SU-DHL-6 (cell line): ENCODE results near the gene TBL1X.

Experiments used
- H2AFZ ChIP-seq: fragments of 200-600 bp; sonication (generic); 2 replicates; pipeline ENCODE4 v1.6.1; 2014; ENCODE audit warnings: low read depth, mild to moderate bottlenecking, moderate library complexity, mixed read lengths, antibody characterized with exemption, low read length; ENCODE audit not compliant: severe bottlenecking
- H3F3A ChIP-seq: fragments of 200-600 bp; shearing (Covaris generic); 2 replicates; pipeline ENCODE4 v1.6.0; 2016; ENCODE audit warnings: antibody characterized with exemption, mild to moderate bottlenecking; ENCODE audit not compliant: insufficient read depth
- H3K27ac ChIP-seq: fragments of 200-600 bp; sonication (generic); 2 replicates; pipeline ENCODE4 v1.5.1; 2016; ENCODE audit warnings: low read depth, mild to moderate bottlenecking, low read length, moderate library complexity, mixed read lengths
- H3K27me3 ChIP-seq: fragments of 200-600 bp; sonication (generic), shearing (Covaris generic); 2 replicates; pipeline ENCODE4 v1.6.0; 2014; ENCODE audit warnings: mild to moderate bottlenecking, low read length
- H3K36me3 ChIP-seq: fragments of 200-600 bp; sonication (generic); 2 replicates; pipeline ENCODE4 v1.6.1; 2014; ENCODE audit warnings: mild to moderate bottlenecking, low read length, mixed read lengths
- H3K4me2 ChIP-seq: fragments of 300-600, 200-600 bp; shearing (Covaris generic), sonication (generic); 2 replicates; pipeline ENCODE4 v1.6.0; 2014; ENCODE audit warnings: low read length, low read depth, mild to moderate bottlenecking; ENCODE audit not compliant: poor library complexity, severe bottlenecking
- H3K4me3 ChIP-seq: fragments of 200-600 bp; sonication (generic); 2 replicates; pipeline ENCODE4 v1.5.1; 2014; ENCODE audit warnings: antibody characterized with exemption, low read length, mild to moderate bottlenecking, mixed read lengths; ENCODE audit not compliant: insufficient read depth, poor library complexity, severe bottlenecking
- H3K79me2 ChIP-seq: fragments of 200-600 bp; sonication (generic); 2 replicates; pipeline ENCODE4 v1.6.1; 2014; ENCODE audit warnings: mild to moderate bottlenecking, low read length, moderate library complexity; ENCODE audit not compliant: insufficient read depth
- H3K9ac ChIP-seq: fragments of 200-600 bp; sonication (generic); 2 replicates; pipeline ENCODE4 v1.7.0; 2014; ENCODE audit warnings: mild to moderate bottlenecking, low read length
- H3K9me2 ChIP-seq: fragments of 200-600 bp; sonication (generic); replicated peaks from 2 replicates; pipeline ENCODE4 v1.6.1; 2014; ENCODE audit warnings: low read length; ENCODE audit not compliant: insufficient read depth
- H3K9me3 ChIP-seq: fragments of 200-600 bp; sonication (generic); 2 replicates; pipeline ENCODE4 v1.6.1; 2014; ENCODE audit warnings: low read length, mixed read lengths; ENCODE audit not compliant: insufficient read depth
- H4K20me1 ChIP-seq: fragments of 200-600 bp; sonication (generic); 2 replicates; pipeline ENCODE4 v1.6.1; 2014; ENCODE audit warnings: low read depth, mild to moderate bottlenecking, antibody characterized with exemption, low read length, moderate library complexity, mixed read lengths
- CTCF ChIP-seq: fragments of 200-600 bp; sonication (generic); IDR thresholded peaks from one replicate; pipeline ENCODE4 v1.5.1; 2017; ENCODE audit warnings: antibody characterized with exemption, mild to moderate bottlenecking, low read length, moderate library complexity; ENCODE audit not compliant: insufficient read depth, poor library complexity, severe bottlenecking
- EZH2phosphoT487 ChIP-seq: fragments of 200-600 bp; sonication (generic), shearing (Covaris generic); conservative IDR thresholded peaks from 2 replicates; pipeline ENCODE4 v1.6.1; 2018; ENCODE audit warnings: mild to moderate bottlenecking, antibody characterized with exemption, low read length, moderate library complexity, mixed read lengths

TBL1X gene

GRCh38 chrX:9586992-9587392 is 122.1 kb downstream of the TBL1X start:
- no peak overlapping the region for H3K4me2 ChIP-seq
- no peaks in the 10 kb centered on the region for H3K9me2 ChIP-seq
- H3K27me3 ChIP-seq: no peaks in the 10 kb centered on the region
- no peak overlapping the region for H3K27ac ChIP-seq
- H3K79me2 ChIP-seq: no peaks in the 10 kb centered on the region
- H3K4me3 ChIP-seq: no peak overlapping the region
- no peaks in the 10 kb centered on the region for H4K20me1 ChIP-seq
- TF ChIP-seq EZH2phosphoT487 (no peak), CTCF (no peak)
- no peaks in the 10 kb centered on the region for H3F3A ChIP-seq
- no peak overlapping the region for H3K9ac ChIP-seq
- no peaks in the 10 kb centered on the region for H3K9me3 ChIP-seq
- no peaks in the 10 kb centered on the region for H3K36me3 ChIP-seq
- H2AFZ ChIP-seq: no peak overlapping the region

- Histone ChIP-seq H3K4me2 (no peak overlapping the region), H3K4me3 (no peak overlapping the region), H3K27me3 (no peaks in the 10 kb centered on the region), H3F3A (no peaks in the 10 kb centered on the region), H3K27ac (no peak overlapping the region), H3K9ac (no peak overlapping the region), H4K20me1 (no peaks in the 10 kb centered on the region), H3K36me3 (no peaks in the 10 kb centered on the region), H3K79me2 (no peaks in the 10 kb centered on the region), H2AFZ (no peak overlapping the region), H3K9me3 (no peaks in the 10 kb centered on the region), H3K9me2 (no peaks in the 10 kb centered on the region)
- no peak for TF ChIP-seq EZH2phosphoT487
- TF ChIP-seq CTCF: no peak
These were observed 122.8 kb downstream of the TBL1X start for GRCh38 chrX:9587642-9588041.

- Histone ChIP-seq H3F3A (no peaks in the 10 kb centered on the region), H3K9me3 (no peaks in the 10 kb centered on the region), H4K20me1 (no peaks in the 10 kb centered on the region), H3K4me2 (no peak overlapping the region), H3K27me3 (no peaks in the 10 kb centered on the region), H3K27ac (no peak overlapping the region), H3K9me2 (no peaks in the 10 kb centered on the region), H3K4me3 (no peak overlapping the region), H3K36me3 (no peaks in the 10 kb centered on the region), H3K79me2 (no peaks in the 10 kb centered on the region), H2AFZ (no peak overlapping the region), H3K9ac (no peak overlapping the region)
- TF ChIP-seq CTCF (no peak), EZH2phosphoT487 (no peak)
These were observed 126.6 kb downstream of the TBL1X start for GRCh38 chrX:9591496-9591895.

- Histone ChIP-seq H4K20me1 (no peaks in the 10 kb centered on the region), H3K27me3 (no peaks in the 10 kb centered on the region), H2AFZ (no peak overlapping the region), H3K9ac (no peak overlapping the region), H3K9me2 (no peaks in the 10 kb centered on the region), H3F3A (no peaks in the 10 kb centered on the region), H3K4me2 (no peak overlapping the region), H3K79me2 (no peaks in the 10 kb centered on the region), H3K4me3 (no peak overlapping the region), H3K9me3 (no peaks in the 10 kb centered on the region), H3K27ac (no peak overlapping the region), H3K36me3 (no peaks in the 10 kb centered on the region)
- no peak for TF ChIP-seq EZH2phosphoT487
- no peak for TF ChIP-seq CTCF
These were observed 128.9 kb downstream of the TBL1X start for GRCh38 chrX:9593756-9594155.
